ENCODE data around the gene AHR. TPM values are rescaled to one million over a fixed set of nuclear protein-coding genes. Genes with fewer than 3 reads are reported as not detected.

The AHR gene
- total RNA-seq, 1 experiment from 2014 or later, result 6.1 TPM

GRCh38 chr7:17307558-17307957 lies 9.1 kb downstream of the AHR start:
- no peak overlapping the region for H2BK15ac ChIP-seq (ENCODE audit: low read depth, low read length)
- no peak overlapping the region for H4K8ac ChIP-seq (replicated peaks; ENCODE audit: insufficient read length, low read depth, low read length)
- H2AK5ac ChIP-seq (ENCODE audit: insufficient read length, low read length), result no peak overlapping the region
- H2BK20ac ChIP-seq (ENCODE audit: low read depth, low read length, poor library complexity, severe bottlenecking), result no peak overlapping the region
- H2BK5ac ChIP-seq (ENCODE audit: insufficient read length, low read length), result no peak overlapping the region
- no peaks in the 10 kb centered on the region for H3K79me1 ChIP-seq (ENCODE audit: insufficient read depth, low read depth, low read length, poor library complexity, severe bottlenecking)
- H3K4me1 Mint-ChIP-seq, result peaks cover 26 to 27% of the 10 kb centered on the region in 2 experiments
- H4K20me1 ChIP-seq (ENCODE audit: control insufficient read depth, insufficient read depth, insufficient read length), result no peaks in the 10 kb centered on the region
- H3K27me3 ChIP-seq (ENCODE audit: insufficient read depth, low read length), result no peaks in the 10 kb centered on the region
- H3K79me2 ChIP-seq (ENCODE audit: insufficient read depth, low read length), result no peaks in the 10 kb centered on the region; the same call in 1 of the 2 replicates
- no peaks in the 10 kb centered on the region for H3K23me2 ChIP-seq (ENCODE audit: insufficient read length, low read depth, low read length, poor library complexity, severe bottlenecking)
- no peak overlapping the region for H2AFZ ChIP-seq (ENCODE audit: low read length)
- no peak overlapping the region for H4K5ac ChIP-seq (ENCODE audit: insufficient read length, low read depth, low read length)
- no peak overlapping the region for H3K14ac ChIP-seq (ENCODE audit: insufficient read depth, low read length)
- H3K23ac ChIP-seq (ENCODE audit: insufficient read length, low read depth, low read length), result no peak overlapping the region
- no peak overlapping the region for H3K4me3 Mint-ChIP-seq
- H4K91ac ChIP-seq (ENCODE audit: insufficient read length, low read depth, low read length), result no peak overlapping the region
- no peak overlapping the region for H3K56ac ChIP-seq (ENCODE audit: insufficient read length, low read depth, low read length)
- H3K4me1 ChIP-seq (ENCODE audit: insufficient read depth, low read length), result peaks cover 4% of the 10 kb centered on the region; the same call in 1 of the 2 replicates
- H3K9ac ChIP-seq (ENCODE audit: extremely low read depth, insufficient read length, low read length), result no peak overlapping the region
- no peaks in the 10 kb centered on the region for H3K36me3 Mint-ChIP-seq (ENCODE audit: insufficient read depth in 1 of 3, low read depth in 3 of 3)
- no peak overlapping the region for H3T11ph ChIP-seq (ENCODE audit: low read length)
- H2BK12ac ChIP-seq (ENCODE audit: insufficient read length, low read depth, low read length), result no peak overlapping the region
- H2BK120ac ChIP-seq (ENCODE audit: low read depth, low read length, poor library complexity, severe bottlenecking), result no peak overlapping the region
- no peaks in the 10 kb centered on the region for H3K9me3 Mint-ChIP-seq
- no peaks in the 10 kb centered on the region for H3K9me3 ChIP-seq (ENCODE audit: control insufficient read depth, low read depth, low read length)
- no peak overlapping the region for H3K18ac ChIP-seq (ENCODE audit: insufficient read length, low read depth, low read length)
- H3K27me3 Mint-ChIP-seq (ENCODE audit: low read depth), result no peaks in the 10 kb centered on the region
- H3K27ac Mint-ChIP-seq, result no peak overlapping the region
- no CpG with 5 or more reads among the region's 5 CpGs for WGBS (ENCODE audit: extremely low coverage, insufficient read length, low lambda C conversion rate)
- no peak overlapping the region; the same call in 1 of the 2 replicates for H3K4ac ChIP-seq (ENCODE audit: low read depth, low read length)
- no peak overlapping the region for H3K27ac ChIP-seq (ENCODE audit: insufficient read length, low read depth, low read length)
- TF ChIP-seq, protein P1, sequence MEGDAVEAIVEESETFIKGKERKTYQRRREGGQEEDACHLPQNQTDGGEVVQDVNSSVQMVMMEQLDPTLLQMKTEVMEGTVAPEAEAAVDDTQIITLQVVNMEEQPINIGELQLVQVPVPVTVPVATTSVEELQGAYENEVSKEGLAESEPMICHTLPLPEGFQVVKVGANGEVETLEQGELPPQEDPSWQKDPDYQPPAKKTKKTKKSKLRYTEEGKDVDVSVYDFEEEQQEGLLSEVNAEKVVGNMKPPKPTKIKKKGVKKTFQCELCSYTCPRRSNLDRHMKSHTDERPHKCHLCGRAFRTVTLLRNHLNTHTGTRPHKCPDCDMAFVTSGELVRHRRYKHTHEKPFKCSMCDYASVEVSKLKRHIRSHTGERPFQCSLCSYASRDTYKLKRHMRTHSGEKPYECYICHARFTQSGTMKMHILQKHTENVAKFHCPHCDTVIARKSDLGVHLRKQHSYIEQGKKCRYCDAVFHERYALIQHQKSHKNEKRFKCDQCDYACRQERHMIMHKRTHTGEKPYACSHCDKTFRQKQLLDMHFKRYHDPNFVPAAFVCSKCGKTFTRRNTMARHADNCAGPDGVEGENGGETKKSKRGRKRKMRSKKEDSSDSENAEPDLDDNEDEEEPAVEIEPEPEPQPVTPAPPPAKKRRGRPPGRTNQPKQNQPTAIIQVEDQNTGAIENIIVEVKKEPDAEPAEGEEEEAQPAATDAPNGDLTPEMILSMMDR (conservative IDR thresholded peaks at IDR 0.05), result no peak
- H3K4me2 ChIP-seq (ENCODE audit: insufficient read depth, insufficient read length, low read length), result no peak overlapping the region
- DNase-seq, result no peak

Measured in H9 (cell line).